ENCODE measurements around the gene JAK3. TPM values are rescaled to one million over a fixed set of nuclear protein-coding genes. Genes with fewer than 3 reads are reported as not detected.

JAK3 gene
- total and polyA plus RNA-seq, 2 donors (not counting 3 experiments of a cell fraction or from before 2014, with no cell fraction given), result 3.1 to 3.8 TPM

GRCh38 chr19:17879466-17879865, 31.7 kb upstream of the JAK3 start:
- Histone ChIP-seq H3K9ac (replicated peaks; ENCODE audit: extremely low read depth, insufficient read depth, low read length) (no peak overlapping the region), H4K20me1 (replicated peaks; ENCODE audit: control insufficient read depth, extremely low read depth, insufficient read depth, low read length) (no peaks in the 10 kb centered on the region), H3K79me2 (ENCODE audit: control insufficient read depth, insufficient read depth, low read length) (no peaks in the 10 kb centered on the region), H3K4me2 (ENCODE audit: insufficient read depth, low read length) (no peak overlapping the region), H3K27ac (ENCODE audit: insufficient read depth, low read depth, low read length) (no peak overlapping the region), H3K4me3 (replicated peaks in 1 of 3; ENCODE audit: insufficient read depth in 1 of 3, low read depth in 1 of 3, low read length in 3 of 3) (no peak overlapping the region), H3K9me3 (replicated peaks; ENCODE audit: control insufficient read depth, insufficient read depth, low read length) (no peaks in the 10 kb centered on the region), H3K27me3 (ENCODE audit: control insufficient read depth in 2 of 2, insufficient read depth in 2 of 2, low read length in 2 of 2) (no peaks in the 10 kb centered on the region), H2AFZ (ENCODE audit: low read depth, low read length) (no peak overlapping the region), H3K4me1 (ENCODE audit: control insufficient read depth, extremely low read depth, insufficient read depth, low read length) (no peaks in the 10 kb centered on the region), H3K9me1 (replicated peaks; ENCODE audit: control insufficient read depth, extremely low read depth, insufficient read depth, low read length) (no peaks in the 10 kb centered on the region), H3K36me3 (ENCODE audit: control insufficient read depth in 2 of 2, extremely low read depth in 1 of 2, insufficient read depth in 2 of 2, low read length in 2 of 2) (no peaks in the 10 kb centered on the region)
- intact Hi-C loops (cut with micrococcal nuclease) (no loop called here), dilution Hi-C loops (cut with MboI; ENCODE audit: extremely low pct_ligation_motif_present, low sequenced_read_pairs) (no loop called here)
- no TSS peak for BruUV-seq (replicated peaks)
- no peak for DNase-seq (ENCODE audit: low read depth, low spot score)
- CTCF ChIA-PET, result interaction anchor here (1.5 kb wide), 1 partner anchor 10 kb away, joined by 3 read pairs; no protein-coding TSS in a partner anchor
- no peak for TF ChIP-seq FOS (IDR thresholded peaks at IDR 0.05; ENCODE audit: borderline replicate concordance, insufficient read depth, low read length)
- no peak for TF ChIP-seq EZH2 (IDR thresholded peaks at IDR 0.05; ENCODE audit: borderline replicate concordance, low read depth, low read length, severe bottlenecking)
- TF ChIP-seq POLR2A (IDR thresholded peaks at IDR 0.05; ENCODE audit: low read depth, low read length), result no peak
- no peak for TF ChIP-seq MYC (IDR thresholded peaks at IDR 0.05; ENCODE audit: low read depth, low read length)
- TF ChIP-seq JUN (IDR thresholded peaks at IDR 0.05; ENCODE audit: borderline replicate concordance, insufficient read depth, insufficient read length, low read depth), result no peak
- no peak for TF ChIP-seq MAX (IDR thresholded peaks at IDR 0.05; ENCODE audit: insufficient read depth, insufficient read length)
- no peak for TF ChIP-seq CTCF (IDR thresholded peaks at IDR 0.05; ENCODE audit: extremely low read depth in 1 of 2, insufficient read depth in 1 of 2, low read depth in 1 of 2, low read length in 2 of 2)
- TF ChIP-seq POLR2AphosphoS5 (IDR thresholded peaks at IDR 0.05; ENCODE audit: insufficient read depth, low read depth, low read length), result no peak
- TF ChIP-seq GATA2 (IDR thresholded peaks at IDR 0.05; ENCODE audit: insufficient read depth, insufficient read length, low read depth, low read length), result no peak
- POLR2A ChIA-PET, result no interaction called here
- FAIRE-seq, result no peak

Measured in endothelial cell of umbilical vein (primary cell).